Activated naive CD8-positive, alpha-beta T cell treated with anti-CD3 and anti-CD28 coated beads, Interleukin-2, amount 50 U/mL, for 24 hours (primary cell): ENCODE data around the gene GRID1.

Experiments
- ATAC-seq: fragments of 150-1000 bp; cut with Tn5 transposase; one replicate; pipeline ENCODE4 v1.10.0; 2021
- DNase-seq: peaks from one replicate; pipeline ENCODE4 v3.0.0; 2021
- H3K27ac Mint-ChIP-seq: one replicate; pipeline ENCODE4 v1.8.0; 2021; ENCODE audit warnings: mild to moderate bottlenecking, mixed read lengths
- H3K27me3 Mint-ChIP-seq: one replicate; pipeline ENCODE4 v1.8.0; 2021; ENCODE audit warnings: mixed read lengths
- H3K36me3 Mint-ChIP-seq: one replicate; pipeline ENCODE4 v1.8.0; 2021; ENCODE audit warnings: low read depth, mixed read lengths
- H3K4me1 Mint-ChIP-seq: one replicate; pipeline ENCODE4 v1.8.0; 2021; ENCODE audit warnings: mixed read lengths
- H3K4me3 Mint-ChIP-seq: one replicate; pipeline ENCODE4 v1.8.0; 2021; ENCODE audit warnings: mild to moderate bottlenecking, moderate library complexity, mixed read lengths
- H3K9me3 Mint-ChIP-seq: one replicate; pipeline ENCODE4 v1.8.0; 2021; ENCODE audit warnings: mixed read lengths

The GRID1 gene

GRCh38 chr10:86155054-86155921 lies 211.3 kb downstream of the GRID1 start:
- Mint-ChIP-seq H3K27ac (no peak overlapping the region), H3K4me1 (no peaks in the 10 kb centered on the region)

DNA sequence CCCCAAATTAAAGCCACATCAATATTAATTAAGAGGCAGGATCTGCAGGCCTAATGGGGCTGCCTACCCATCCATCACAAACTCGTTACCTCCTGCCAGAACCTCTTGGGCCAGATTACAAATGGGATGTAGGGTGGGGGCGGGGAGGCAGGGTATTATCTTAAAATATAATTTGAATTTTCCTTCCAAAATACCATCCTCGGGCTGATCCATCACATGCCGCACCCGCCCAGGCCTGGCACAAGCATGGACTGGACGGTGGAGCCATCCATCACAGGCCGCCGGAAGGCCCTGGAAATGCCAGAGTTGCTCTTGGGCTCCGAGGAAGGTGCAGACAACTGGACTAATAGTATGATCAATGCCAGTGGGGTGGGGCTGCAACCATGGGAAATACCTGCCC lies 212.8 kb downstream of the GRID1 start:
- H3K4me1 Mint-ChIP-seq, result no peaks in the 10 kb centered on the region
- no peak overlapping the region for H3K4me3 Mint-ChIP-seq
- H3K27me3 Mint-ChIP-seq, result peaks cover 2% of the 10 kb centered on the region
- H3K36me3 Mint-ChIP-seq, result no peaks in the 10 kb centered on the region
- no peaks in the 10 kb centered on the region for H3K9me3 Mint-ChIP-seq
- DNase-seq (no peak), ATAC-seq (no peak)
- H3K27ac Mint-ChIP-seq, result no peak overlapping the region

More at GRCh38 chr10:86155054-86155921, 211.3 kb downstream of the GRID1 start:
- no peaks in the 10 kb centered on the region for H3K9me3 Mint-ChIP-seq
- no peak overlapping the region for H3K4me3 Mint-ChIP-seq
- ATAC-seq (no peak), DNase-seq (no peak)
- H3K27me3 Mint-ChIP-seq, result no peaks in the 10 kb centered on the region
- no peaks in the 10 kb centered on the region for H3K36me3 Mint-ChIP-seq

GRCh38 chr10:86152911-86153310 lies 213.7 kb downstream of the GRID1 start:
- Mint-ChIP-seq H3K4me1 (no peaks in the 10 kb centered on the region), H3K9me3 (no peaks in the 10 kb centered on the region), H3K27me3 (peaks cover 2% of the 10 kb centered on the region), H3K27ac (no peak overlapping the region), H3K36me3 (no peaks in the 10 kb centered on the region), H3K4me3 (no peak overlapping the region)
- no peak for ATAC-seq
- no peak for DNase-seq

DNA sequence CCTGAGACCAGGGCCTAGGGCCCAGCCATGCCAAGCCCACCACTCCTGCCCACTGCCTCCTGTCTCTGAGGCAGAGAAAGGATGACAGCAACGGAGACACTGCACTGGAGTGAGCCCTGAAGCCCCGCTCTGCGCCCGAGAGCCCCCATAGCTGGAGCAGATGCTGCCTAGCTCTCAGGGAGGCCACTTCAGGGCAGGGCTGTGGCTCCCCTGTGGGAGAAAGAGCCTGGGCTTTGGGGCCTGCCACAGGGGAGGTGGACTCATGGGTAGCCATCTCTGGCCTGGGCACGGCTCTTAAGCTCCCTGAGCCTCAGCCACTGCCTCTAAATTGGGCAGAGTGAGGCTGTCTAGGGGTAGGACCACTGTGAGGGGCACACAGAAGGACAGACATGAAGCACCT lies 214.2 kb downstream of the GRID1 start:
- no peaks in the 10 kb centered on the region for H3K4me1 Mint-ChIP-seq
- H3K36me3 Mint-ChIP-seq, result no peaks in the 10 kb centered on the region
- H3K9me3 Mint-ChIP-seq, result no peaks in the 10 kb centered on the region
- no peak overlapping the region for H3K27ac Mint-ChIP-seq
- H3K4me3 Mint-ChIP-seq, result no peak overlapping the region
- peaks cover 2% of the 10 kb centered on the region for H3K27me3 Mint-ChIP-seq
- no peak for ATAC-seq
- no peak for DNase-seq

DNA sequence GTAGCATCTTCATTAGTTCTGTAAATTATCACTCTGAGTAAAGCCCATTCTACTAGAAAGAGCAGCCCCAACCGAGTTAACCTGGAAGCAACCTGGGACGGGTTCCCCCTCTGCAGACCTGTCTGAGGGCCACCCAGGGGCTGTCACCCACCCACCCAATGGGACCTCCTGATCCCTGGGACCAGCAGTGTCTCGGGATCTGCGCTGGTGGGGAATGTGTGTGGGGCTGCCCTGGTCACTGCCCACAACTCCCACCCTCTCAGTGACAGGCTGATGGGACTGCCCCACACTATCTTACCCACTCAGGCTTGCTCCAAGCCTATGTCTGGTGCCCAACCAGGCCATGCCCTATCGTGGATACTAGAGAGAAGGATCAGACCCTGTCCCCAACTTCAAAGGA lies 215.0 kb downstream of the GRID1 start:
- Mint-ChIP-seq H3K9me3 (no peaks in the 10 kb centered on the region), H3K27me3 (peaks cover 2% of the 10 kb centered on the region), H3K27ac (no peak overlapping the region), H3K4me1 (no peaks in the 10 kb centered on the region), H3K36me3 (no peaks in the 10 kb centered on the region), H3K4me3 (no peak overlapping the region)
- ATAC-seq (no peak), DNase-seq (no peak)

- peaks cover 2% of the 10 kb centered on the region for H3K27me3 Mint-ChIP-seq
- H3K36me3 Mint-ChIP-seq, result no peaks in the 10 kb centered on the region
- ATAC-seq, result no peak
- no peak overlapping the region for H3K27ac Mint-ChIP-seq
- H3K4me1 Mint-ChIP-seq, result no peaks in the 10 kb centered on the region
- H3K4me3 Mint-ChIP-seq, result no peak overlapping the region
- DNase-seq, result no peak
- H3K9me3 Mint-ChIP-seq, result no peaks in the 10 kb centered on the region
These were observed 217.3 kb downstream of the GRID1 start for GRCh38 chr10:86149257-86149656.

DNA sequence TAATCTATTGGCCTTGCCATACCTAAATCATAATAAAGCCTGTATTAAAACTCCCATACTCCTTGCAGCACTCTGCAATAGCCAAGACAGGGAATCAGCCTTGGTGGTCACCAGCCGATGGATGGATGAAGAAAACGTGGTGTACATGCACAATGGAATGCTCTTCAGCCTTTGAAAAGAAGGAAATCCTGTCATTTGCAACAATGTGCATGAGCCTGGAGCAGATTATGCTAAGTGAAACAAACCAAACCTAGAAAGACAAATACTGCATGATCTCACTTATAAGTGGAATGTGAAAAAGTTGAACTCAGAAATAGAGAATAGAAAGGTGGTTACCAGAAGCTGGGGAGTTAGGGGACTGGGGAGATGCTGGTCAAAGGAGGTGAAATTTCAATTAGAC lies 218.5 kb downstream of the GRID1 start:
- peaks cover 2% of the 10 kb centered on the region for H3K27me3 Mint-ChIP-seq
- DNase-seq (no peak), ATAC-seq (no peak)
- no peaks in the 10 kb centered on the region for H3K36me3 Mint-ChIP-seq
- H3K4me1 Mint-ChIP-seq, result no peaks in the 10 kb centered on the region
- no peak overlapping the region for H3K4me3 Mint-ChIP-seq
- no peak overlapping the region for H3K27ac Mint-ChIP-seq
- no peaks in the 10 kb centered on the region for H3K9me3 Mint-ChIP-seq

DNA sequence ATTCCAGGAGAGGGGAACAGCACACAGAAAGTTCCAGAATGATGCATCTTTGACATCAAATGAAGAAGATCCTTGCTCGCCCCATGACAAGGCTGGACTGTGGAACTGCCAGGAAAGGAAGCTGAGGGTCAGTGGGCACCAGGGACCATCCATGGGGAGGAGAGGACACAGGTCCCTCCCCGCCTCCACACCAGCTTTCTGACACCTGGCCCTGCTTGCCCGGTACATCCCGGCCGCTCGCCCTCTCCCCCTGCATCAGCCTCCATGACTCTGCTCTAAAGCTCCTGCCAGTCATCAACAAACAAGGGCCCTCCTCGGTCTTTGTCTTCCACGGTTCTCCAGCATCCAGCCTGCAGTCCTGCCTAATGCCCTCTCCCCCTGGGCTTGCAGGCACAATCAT lies 222.3 kb downstream of the GRID1 start:
- DNase-seq (no peak), ATAC-seq (no peak)
- no peaks in the 10 kb centered on the region for H3K9me3 Mint-ChIP-seq
- H3K27me3 Mint-ChIP-seq, result no peaks in the 10 kb centered on the region
- no peak overlapping the region for H3K4me3 Mint-ChIP-seq
- no peaks in the 10 kb centered on the region for H3K4me1 Mint-ChIP-seq
- no peaks in the 10 kb centered on the region for H3K36me3 Mint-ChIP-seq
- H3K27ac Mint-ChIP-seq, result no peak overlapping the region

- no peak for DNase-seq
- Mint-ChIP-seq H3K4me1 (no peaks in the 10 kb centered on the region), H3K27ac (no peak overlapping the region), H3K4me3 (no peak overlapping the region), H3K36me3 (no peaks in the 10 kb centered on the region), H3K9me3 (no peaks in the 10 kb centered on the region), H3K27me3 (no peaks in the 10 kb centered on the region)
- ATAC-seq, result no peak
These were observed 224.7 kb downstream of the GRID1 start for GRCh38 chr10:86141896-86142295.

- Mint-ChIP-seq H3K4me1 (no peaks in the 10 kb centered on the region), H3K36me3 (no peaks in the 10 kb centered on the region), H3K9me3 (no peaks in the 10 kb centered on the region), H3K27me3 (no peaks in the 10 kb centered on the region), H3K27ac (no peak overlapping the region), H3K4me3 (no peak overlapping the region)
- ATAC-seq, result no peak
- DNase-seq, result peak; percentile 33
These were observed 227.4 kb downstream of the GRID1 start for GRCh38 chr10:86139066-86139657.

DNA sequence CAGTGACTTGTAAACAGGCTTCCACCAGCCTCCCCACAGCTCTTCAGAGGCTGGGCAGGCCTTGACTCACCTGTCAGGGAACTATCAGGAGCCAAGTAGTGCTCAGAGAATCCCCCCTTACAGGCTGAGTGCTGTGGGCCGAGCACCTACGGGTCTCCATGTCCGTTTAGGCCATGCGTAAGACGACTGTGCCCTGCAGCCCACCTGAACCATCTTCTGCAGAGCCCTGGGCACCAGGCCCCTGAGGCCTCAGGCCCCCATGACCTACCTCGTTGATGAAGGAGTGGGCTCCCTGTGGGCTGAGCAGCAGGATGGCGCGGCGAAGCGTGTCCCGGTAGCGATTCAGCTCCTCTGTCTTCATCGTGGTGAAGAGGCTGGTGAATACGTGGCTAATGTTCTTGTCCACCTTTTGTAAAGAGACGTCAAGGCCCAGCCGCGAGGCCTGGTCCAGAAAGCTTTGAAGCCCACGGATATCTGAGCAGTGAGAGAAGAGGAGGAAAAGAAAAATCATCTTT lies 228.0 kb downstream of the GRID1 start:
- Mint-ChIP-seq H3K36me3 (no peaks in the 10 kb centered on the region), H3K4me1 (no peaks in the 10 kb centered on the region), H3K4me3 (no peak overlapping the region), H3K27me3 (no peaks in the 10 kb centered on the region), H3K27ac (no peak overlapping the region), H3K9me3 (no peaks in the 10 kb centered on the region)
- DNase-seq (no peak), ATAC-seq (no peak)

GRCh38 chr10:86137561-86137960 lies 229.0 kb downstream of the GRID1 start:
- Mint-ChIP-seq H3K9me3 (no peaks in the 10 kb centered on the region), H3K27me3 (no peaks in the 10 kb centered on the region), H3K4me3 (no peak overlapping the region), H3K27ac (no peak overlapping the region), H3K36me3 (no peaks in the 10 kb centered on the region), H3K4me1 (no peaks in the 10 kb centered on the region)
- DNase-seq, result no peak
- ATAC-seq, result no peak

DNA sequence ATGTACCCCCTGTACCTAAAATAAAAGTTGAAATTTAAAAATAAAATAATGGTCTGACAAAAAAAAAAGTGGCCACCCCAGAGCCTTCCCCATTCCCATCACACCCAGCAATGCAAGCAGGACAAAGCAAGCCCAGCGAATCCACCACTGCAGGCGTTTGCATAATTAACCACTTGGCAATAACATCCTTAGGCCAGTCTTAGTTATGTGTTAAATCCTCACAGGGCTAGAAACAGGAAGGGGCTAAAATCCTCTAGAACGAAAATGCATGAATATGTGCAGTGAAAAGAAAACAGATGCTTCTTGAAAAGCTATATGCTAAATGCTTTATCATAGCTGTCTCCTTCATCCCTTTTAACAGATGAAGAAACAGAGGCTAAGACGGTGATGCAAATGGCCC lies 229.7 kb downstream of the GRID1 start:
- ATAC-seq (no peak), DNase-seq (no peak)
- no peak overlapping the region for H3K4me3 Mint-ChIP-seq
- H3K9me3 Mint-ChIP-seq, result no peaks in the 10 kb centered on the region
- H3K36me3 Mint-ChIP-seq, result no peaks in the 10 kb centered on the region
- H3K4me1 Mint-ChIP-seq, result no peaks in the 10 kb centered on the region
- no peak overlapping the region for H3K27ac Mint-ChIP-seq
- H3K27me3 Mint-ChIP-seq, result no peaks in the 10 kb centered on the region

DNA sequence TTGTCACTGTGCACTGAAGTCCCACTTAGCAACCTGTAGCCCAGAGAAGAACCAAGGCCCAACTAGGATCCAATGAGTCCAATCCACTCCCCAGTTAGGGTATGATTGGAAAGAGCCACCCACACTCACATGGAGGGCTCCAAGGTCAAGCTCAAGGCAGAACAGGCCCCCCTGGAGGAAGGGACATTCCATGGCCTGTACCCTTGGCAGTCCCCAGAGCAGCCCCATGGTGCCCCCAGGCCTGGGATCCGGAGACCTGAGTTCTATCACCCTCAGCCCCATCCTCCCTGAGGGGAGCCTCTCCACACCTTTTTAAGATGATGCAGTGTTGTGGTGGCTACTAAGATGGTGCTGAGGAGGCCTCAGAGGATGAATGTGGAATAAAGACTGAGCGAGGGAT lies 231.4 kb downstream of the GRID1 start:
- Mint-ChIP-seq H3K36me3 (no peaks in the 10 kb centered on the region), H3K27ac (no peak overlapping the region), H3K4me3 (no peak overlapping the region), H3K27me3 (no peaks in the 10 kb centered on the region), H3K9me3 (no peaks in the 10 kb centered on the region), H3K4me1 (no peaks in the 10 kb centered on the region)
- DNase-seq, result no peak
- no peak for ATAC-seq

GRCh38 chr10:86130737-86131475 lies 235.7 kb downstream of the GRID1 start:
- Mint-ChIP-seq H3K4me3 (no peak overlapping the region), H3K36me3 (no peaks in the 10 kb centered on the region), H3K27me3 (peaks cover 4% of the 10 kb centered on the region)

More at GRCh38 chr10:86130737-86131475, 235.7 kb downstream of the GRID1 start:
- H3K4me1 Mint-ChIP-seq, result no peaks in the 10 kb centered on the region
- no peak overlapping the region for H3K27ac Mint-ChIP-seq
- no peaks in the 10 kb centered on the region for H3K9me3 Mint-ChIP-seq
- DNase-seq, result no peak
- no peak for ATAC-seq
